Measurements from ENCODE around the gene BRD3OS.

The BRD3OS gene

DNA sequence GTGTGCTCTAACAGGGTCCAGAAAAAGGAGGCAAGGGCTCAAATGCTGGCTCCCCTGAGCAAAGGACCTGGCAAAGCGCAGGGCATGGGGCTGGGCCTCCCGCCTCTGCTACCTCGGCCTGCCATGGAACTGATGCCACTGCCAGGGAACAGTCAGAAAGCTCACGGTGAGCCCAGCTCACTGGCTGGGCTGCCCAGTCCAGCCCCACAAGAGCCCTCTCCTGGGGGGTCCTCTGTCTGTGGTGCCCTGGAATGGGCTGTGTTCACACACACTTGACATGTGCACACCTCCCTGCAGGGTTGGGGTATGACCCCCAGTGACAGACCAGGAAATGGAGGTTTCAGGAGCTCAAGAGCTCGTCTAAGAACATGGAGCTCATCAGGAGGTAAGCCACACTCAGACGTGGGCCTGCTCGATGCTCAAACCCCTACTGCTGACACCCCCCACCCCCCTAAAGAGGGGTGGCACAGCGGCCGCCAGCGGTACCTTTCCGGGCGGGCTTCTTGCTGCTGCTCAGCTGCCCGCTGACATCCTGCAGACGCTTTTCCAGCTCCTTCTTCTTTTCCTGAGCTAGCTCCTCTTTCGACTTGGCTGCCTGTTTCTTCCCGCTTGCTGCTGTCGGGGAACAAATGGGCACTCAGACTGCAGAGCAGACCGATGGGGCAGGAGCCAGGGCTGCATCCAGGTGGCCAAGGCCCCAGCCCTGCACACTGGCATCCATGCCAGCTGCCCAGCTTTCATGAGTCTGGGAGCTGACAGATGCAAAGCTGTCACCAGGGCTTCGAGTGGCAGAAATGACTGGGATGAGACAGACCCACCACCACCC lies 9.1 kb downstream of the BRD3OS start:
- DNase-seq (ENCODE audit: low spot score): no peak

DNA sequence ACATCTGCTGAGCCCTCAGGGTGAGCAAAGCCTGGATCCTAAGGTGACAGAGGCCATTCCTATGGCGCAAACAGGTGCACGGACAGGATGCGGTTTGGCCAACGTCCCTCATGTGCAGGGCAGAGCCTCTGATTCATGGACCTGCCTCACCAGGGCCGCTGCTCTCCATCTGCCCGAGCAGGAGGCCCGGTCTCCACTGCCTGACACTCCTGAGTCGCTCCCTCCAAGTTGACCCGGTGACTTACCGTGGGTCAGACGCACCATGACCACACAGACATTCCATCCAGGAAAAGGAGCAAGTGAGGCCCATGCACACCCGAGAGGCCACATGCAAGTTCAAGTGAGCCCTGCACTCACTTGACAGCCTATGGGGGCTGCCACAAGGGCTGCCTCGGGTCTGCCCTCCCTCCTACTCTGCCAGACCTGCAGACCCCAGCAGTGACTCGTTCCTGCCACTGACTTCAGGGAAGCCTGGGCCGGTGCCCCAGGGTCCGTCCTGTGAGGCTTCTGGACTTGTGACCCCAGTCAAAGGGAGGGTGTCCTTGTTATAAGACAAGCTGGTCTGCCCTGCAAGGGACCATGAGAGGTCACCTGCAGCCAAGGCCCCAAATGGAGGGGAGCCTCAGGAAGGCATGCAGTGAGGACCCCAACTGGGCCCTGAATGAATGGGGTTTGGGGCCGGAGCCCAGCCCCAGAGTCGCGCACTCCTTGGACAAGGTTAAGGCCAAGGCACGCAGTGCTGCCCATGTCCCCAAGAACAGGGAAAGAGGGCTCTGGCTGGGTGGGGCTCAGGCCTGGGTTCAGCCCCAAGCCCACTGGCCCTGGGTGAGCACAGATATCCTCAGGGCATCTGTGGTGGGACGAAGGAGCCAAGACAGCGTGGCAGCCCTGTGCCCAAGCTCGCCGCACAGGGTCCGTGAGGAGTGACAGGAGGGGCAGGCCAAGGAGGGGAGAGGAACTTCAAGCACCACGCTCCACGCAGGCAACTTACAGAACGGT lies 10.1 kb downstream of the BRD3OS start:
- DNase-seq (ENCODE audit: low spot score): no peak

DNA sequence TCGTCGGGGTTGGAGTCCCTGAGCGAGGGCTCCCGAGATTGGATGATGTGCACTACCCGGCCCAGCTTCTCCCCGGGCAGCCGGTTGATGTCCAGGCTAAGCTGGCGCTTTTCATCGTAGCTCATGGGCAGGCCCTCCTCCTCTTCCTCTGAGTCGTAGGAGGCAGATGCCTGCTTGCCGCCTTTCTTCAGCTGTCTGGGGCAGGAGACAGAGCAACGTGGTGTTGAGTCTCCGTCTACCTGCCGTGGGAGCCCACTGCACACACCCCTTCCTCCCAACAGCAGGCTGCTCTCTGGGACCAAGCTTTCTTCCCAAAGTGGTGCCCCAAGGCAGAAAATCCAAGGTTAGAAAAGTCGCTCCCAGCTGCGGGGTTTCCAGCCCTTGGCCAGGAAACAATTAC lies 10.8 kb downstream of the BRD3OS start:
- no peak for DNase-seq (ENCODE audit: low spot score)

DNA sequence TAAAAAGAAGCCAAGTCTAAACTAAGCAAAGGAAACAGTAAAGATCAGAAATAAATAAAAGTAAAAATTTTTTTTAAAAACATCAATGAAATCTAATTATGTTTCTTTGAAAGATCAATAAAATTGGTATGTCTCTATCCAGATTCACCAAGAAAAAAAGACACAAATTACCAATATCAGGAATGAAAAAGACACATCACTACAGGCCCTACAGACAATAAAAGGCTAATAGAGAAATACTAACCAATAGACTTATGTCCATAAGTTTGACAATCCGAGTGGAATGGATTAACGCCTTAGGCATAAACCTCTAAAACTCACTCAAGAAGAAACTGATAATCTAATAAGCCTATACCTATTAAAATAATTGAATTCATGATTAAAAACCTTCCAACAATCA lies 12.4 kb downstream of the BRD3OS start:
- no peak for DNase-seq (ENCODE audit: low spot score)

DNA sequence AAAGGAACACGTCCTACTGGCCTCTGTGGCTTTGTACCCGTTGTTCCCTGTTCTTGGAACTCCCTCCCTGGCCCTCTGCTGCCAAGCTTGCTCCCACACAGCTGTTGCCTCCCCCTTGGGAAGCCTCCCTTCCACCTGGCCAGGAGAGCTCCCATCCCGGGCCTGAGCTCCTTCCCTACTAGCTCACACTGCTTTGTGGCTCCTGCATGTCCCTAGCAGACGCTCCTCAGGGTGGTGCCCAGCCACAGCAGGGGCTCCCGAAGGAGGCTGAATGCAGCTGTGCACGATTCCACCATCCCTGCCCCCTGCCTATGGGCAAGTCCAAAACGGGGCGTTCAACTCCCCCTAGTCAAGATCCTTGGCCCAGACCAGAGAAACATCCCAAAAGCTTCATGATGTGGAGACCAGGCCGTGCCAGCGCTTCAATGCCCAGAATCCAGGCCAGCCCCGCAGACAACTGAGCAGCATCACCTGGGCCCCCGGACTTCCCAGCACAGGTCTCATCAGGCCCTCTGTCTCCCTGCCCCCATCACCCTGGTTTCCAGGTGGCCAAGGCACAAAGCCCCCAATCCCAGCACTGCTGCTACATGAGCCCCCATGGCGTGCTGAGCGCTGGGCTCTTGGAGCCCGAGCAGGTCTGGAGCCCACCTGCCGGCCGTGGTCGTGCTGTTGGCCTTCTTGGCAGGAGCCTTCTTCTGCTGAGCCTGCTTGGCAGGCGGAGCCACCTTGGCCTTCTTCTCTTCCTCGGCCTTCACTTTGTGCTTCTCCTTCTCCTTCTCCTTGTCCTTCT lies 14.3 kb downstream of the BRD3OS start:
- no peak for DNase-seq (ENCODE audit: low spot score)

DNA sequence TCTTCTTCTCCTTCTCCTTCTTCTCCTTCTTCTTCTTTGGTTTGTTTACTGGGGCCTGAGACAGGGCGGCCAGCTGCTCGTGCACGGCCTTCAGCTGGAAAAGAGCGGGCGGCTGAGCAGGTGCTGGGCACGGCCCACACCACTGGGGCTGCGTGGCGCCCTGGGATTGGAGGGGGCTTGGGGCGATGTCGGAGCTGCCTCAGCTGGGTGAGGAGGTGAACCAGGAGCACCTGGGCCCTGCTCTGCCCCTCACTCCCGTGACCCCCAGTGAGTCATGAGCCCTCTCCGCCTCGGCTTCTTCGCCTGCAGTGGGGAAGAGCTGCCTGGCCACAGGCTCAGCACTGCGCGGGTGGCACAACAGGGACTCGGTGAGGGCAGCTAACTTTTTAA lies 14.9 kb downstream of the BRD3OS start:
- no peak for DNase-seq (ENCODE audit: low spot score)

DNA sequence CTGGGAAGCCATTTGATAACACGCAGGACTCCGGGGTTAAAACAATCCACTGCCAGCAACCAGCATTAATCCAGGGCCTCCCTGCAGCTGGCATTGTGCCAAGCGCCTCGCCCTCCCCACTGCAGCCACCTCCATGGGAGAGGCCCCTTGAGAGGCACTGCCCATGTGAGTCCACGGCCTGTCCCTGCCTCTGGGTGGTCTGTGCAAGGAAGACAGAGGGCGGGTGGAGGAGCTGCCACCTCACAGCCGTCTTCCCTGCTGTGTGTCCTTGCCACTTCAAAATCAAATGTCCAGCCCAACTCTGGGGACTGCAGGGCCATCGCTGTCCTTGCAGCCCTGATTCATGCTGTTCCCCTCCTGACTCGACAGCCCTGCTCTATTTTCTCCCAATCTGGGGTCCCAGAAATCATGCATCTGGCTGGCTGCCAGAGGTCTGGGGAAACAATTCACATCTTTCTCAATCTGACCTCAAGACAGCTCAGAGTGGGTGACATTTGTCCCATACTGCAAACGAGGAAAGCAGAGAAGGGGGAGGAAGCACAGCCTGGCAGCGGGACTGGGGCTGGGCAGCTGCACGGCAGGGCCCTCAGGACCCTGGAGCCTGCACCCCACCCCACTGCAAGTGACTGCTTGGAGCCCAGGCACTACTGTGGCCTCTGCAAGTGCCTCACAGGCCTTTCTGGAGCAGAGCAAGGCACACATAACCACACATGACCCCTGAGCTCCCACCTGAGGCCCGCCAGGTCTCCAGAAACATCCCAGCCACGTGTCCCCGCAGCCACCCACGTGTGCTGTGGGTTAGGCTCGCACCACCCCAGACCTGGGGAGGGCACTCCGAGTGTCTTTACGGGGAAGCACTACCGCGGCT lies 15.7 kb downstream of the BRD3OS start:
- DNase-seq (ENCODE audit: low spot score): no peak

DNA sequence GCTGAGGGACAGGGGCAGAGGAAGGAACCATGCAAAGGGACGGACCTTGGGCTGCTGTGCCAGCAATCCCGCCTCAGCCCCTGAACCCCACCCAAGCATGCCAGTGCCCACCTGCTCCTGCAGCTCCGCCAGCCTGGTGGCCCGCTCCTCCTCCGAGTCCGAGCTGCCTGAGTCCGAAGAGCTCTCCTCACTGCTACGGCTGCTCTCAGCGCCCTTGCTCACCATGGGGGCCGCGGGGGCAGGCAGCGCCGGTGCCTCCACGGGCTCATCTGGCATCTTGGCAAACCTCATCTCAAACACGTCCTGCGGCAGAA lies 16.3 kb downstream of the BRD3OS start:
- DNase-seq (ENCODE audit: low spot score): no peak

DNA sequence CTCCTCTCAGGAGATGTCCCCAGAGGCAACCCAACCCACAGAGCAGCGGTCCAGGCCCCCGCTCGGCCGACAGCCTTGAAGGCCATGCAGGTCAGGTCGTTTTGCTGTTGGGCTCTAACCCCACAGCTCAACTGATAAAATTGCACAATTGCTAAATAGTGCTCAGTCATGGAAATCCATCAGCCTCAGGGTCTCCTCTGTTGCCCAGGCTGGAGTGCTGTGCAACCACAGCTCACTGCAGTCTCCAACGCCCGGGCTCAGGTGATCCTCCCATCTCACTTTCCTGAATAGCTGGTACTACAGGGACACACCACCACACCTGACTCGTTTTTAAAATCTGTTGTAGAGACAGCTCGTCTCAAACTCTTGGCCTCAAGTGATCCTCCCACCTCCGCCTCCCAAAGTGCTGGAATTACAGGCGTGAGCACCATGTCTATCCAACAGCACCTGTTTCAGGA lies 18.3 kb downstream of the BRD3OS start:
- DNase-seq (ENCODE audit: low spot score): no peak

DNA sequence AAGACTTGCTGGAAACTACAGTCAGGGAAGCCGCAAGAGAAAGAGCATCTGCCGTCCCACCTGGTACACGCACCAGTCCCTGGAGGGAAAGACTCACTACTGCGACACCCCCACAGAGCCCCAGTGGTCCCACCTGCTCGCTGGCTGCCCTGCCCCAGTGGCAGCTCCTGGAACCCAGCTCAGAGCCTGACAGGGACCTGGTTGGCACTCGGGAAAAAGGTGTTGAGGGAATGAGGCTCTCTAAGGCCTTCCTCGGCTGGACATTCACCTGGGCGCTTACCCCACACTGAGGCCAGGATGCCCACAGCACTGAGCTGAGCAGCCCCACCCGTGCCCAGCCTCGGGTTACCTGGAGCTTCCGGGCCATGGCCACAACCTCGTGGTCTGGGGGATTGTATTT lies 19.7 kb downstream of the BRD3OS start:
- DNase-seq (ENCODE audit: low spot score): no peak

DNA sequence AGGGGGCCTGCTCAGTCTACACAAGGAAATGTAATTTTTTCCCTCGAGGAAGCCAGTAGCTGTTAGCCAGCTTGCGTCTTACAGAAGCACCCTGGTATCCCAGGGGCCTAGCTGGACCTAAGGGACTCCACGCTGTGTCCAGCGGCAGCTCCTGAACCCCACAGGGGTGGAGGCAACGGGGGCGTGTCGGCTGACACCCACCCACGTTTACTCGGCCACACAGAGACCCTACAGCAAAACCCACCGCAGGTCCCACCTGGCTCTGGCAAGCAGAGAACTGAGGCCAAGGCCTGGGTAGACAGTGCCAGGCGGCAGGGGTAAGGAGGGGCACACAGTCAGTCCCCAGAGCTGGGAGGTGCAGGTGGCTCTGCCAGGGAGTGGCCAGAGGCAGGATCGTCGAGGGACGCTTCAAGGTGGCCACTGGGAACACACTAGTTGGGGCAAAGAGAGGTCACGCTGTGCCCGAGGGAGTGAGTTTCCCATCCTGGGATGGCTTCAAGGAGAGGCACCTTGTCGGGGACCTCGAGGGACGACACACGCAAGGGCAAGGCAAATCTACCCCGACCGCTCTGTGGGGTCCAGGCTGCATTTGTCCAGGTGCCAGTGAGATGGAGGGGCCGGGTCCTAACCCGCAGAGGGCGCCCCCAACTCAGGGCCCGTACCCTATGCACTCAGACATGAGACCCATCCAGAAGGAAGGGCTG lies 20.7 kb downstream of the BRD3OS start:
- DNase-seq (ENCODE audit: low spot score): no peak

DNA sequence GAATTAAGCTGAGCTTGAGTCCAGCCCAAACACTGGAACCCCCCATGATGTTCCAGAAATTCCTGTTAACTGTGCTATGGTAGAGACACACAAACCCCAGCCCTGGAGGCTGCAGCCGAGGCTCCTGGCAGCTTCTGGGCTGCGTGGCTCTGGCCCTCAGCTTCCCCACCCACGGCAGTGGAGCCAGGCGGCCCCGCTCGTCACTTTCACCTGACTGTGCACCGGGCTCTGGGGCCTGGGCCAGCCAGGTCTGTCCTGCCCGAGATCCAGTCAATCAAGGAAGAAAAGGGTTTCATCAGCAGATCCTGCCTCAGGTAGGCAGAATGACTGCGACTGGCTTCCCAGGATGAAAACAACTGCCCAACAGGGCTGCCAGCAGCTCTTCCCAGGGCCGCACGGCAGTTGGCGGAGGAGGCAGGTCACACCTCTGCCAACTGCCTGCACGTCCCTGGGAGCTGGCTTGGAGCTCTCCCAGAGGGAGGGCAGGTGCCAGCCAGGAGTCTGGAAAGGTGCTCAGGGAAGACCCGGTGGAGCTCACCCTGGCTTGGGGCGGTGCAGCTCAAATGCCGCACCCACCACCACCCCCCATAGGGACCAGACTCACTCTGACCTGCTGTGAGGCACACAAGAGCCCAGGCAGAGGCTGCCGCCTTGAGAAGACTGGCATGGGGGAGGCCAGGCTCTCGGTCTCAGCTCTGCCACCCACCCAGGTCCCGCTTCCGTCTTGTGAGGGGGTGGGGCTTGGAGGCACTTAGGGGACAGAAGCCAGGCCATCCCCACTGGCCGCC lies 21.8 kb downstream of the BRD3OS start:
- no peak for DNase-seq (ENCODE audit: low spot score)

DNA sequence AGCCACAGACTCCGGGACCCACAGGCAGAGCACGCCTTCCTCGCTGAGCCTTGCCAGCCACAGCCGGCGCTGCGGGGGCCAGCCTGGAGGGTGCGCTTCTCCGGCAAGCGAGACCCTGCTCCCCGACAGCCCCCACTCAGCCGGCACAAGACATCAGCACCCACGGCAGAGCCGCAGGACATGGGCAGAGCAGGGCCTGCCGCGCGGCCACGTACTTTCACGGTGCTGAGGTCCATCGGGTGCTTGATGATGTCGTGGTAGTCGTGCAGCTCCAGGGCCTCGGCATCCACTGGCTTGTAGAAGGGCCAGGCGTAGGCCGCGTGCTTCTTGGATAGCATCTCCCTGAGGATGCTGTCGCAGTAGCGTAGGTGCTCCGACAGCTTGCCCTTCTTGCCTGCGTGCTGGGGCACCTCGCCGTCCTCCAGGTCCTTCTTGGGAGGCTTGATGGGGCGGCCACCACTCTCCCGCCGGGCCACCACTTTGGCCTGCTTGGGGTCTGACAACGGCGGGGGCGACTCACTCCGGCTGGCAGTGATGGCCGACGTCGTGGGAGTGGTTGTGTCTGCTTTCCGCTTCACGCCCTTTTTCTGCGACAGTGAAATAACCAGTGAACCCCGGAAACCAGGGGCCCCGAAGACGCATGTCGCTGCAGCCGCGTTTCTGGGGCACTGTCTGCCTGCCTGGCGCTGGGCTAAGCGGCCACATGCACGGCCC lies 22.7 kb downstream of the BRD3OS start:
- no peak for DNase-seq (ENCODE audit: low spot score)

DNA sequence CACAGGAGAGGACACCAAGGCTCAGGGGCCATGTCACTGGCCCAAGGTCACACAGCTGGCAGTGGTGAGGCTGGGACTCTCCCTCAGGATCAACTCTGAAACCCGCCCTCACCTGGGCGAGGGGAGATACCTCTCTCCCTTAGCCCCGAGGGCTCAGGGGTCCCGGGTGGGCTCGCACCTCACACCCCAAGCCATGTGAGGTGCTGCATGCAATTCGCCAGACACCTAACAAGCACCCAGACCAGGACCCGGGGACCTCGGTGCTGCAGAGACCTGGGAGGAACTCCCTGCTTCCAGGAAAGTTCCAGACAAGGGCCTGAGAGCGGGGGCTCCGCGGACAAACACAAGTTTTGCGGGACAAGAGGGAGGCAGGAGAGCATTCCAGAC lies 23.3 kb downstream of the BRD3OS start:
- no peak for DNase-seq (ENCODE audit: low spot score)

DNA sequence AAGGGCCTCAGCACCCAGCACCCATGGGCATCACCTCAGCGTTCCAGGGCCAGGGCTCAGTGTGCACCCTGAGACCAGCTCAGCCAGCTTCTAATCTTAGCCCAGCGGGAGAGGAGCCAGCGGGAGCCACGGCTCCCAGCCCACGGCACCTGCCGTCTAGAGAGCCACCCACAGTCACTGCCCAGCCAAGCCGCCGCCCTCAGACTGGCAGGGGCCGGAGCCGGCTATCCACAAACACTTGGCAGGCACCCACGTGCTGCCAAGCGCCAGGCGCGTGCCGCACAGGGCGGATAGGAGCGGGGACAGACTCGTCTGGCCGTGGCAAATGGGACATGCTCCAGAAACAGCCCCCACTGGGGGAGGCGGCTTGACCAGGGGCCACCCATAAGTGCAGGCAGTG lies 24.0 kb downstream of the BRD3OS start:
- DNase-seq (ENCODE audit: low spot score): no peak

DNA sequence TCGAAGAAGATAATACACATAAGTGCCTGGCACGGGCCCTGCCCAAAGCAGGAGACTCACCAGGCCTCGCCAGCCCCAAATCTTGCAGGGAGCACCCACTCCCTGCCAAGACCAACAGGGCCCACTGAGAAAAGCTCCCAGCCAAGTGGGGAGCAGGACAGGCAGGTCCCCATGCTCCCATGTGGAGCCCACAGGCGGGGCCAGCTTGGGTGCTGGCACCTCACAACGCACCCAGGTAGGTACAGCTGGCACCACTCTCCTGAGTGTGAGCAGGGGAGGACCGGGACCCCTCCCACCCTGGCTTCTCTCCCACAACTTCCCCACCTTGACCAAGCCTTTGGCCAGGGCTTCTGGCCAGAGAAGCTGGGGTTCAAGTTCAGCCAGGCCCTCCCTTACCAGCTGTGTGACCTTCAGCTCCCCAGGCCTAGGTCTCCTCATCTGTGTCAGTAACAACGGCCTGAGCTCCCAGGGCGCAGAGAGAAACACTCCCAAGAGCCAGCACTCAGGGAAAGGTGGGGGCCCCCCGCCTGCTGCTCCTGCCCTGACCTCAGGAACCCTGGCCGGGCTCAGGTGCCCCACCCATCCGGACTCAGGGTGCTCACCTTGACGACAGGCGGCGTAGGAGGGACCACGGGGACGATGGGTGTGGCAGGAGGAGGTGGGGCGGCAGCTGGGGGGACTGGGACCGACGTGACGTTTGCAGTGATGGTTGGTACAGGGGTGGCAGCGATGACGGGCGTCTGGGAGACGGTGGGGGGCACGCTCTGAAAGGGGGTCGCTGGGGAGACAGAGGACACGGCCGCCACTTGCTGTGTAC lies 24.7 kb downstream of the BRD3OS start:
- no peak for DNase-seq (ENCODE audit: low spot score)

DNA sequence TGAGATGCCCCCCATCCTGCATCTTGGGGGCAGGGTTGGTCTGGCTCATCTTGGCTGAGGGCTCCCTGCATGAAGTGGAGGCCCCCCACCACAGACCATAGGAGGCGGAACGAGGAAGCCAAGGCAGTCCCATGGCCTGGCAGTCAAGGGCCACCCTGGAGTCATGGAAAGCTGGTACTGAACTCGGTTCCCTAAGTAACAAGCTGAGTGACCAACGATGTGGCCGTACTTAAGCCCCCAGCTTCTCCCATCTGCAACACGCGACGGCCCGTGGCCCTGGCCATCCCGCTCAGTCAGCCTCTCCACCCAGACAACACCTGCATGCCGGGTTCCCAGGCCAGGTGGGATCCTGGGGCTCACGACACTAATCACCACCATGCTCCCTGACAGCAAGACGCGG lies 25.4 kb downstream of the BRD3OS start:
- DNase-seq (ENCODE audit: low spot score): no peak

DNA sequence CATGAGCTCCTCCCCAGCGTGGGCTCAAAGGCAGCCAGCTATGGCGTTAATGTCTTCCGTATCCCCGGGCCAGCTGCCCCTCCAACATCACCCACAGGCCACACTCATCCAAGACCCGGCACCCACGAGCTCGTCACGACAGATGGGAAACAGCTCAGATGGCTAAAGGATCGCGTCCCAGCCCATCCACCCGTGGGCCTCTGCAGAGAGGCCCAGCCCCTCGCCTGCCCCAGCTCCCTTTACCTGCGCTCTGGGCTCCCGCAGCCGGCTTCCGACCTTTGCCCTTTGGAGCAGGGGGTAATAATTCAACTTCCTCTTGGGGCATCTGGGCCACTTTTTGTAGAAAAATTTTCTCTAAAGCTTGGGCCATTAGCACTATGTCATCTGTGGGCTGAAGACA lies 26.0 kb downstream of the BRD3OS start:
- no peak for DNase-seq (ENCODE audit: low spot score)

All from RKO (cell line).